Measurements from ENCODE around the gene LENG9. TPM values are rescaled to one million over a fixed set of nuclear protein-coding genes. Genes with fewer than 3 reads are reported as not detected.

LENG9 gene
- polyA plus RNA-seq, 1 donor: 2.2 TPM

- DNase-seq: no peak
Observed at GRCh38 chr19:54439174-54439851, 24.3 kb downstream of the LENG9 start.

- DNase-seq: no peak
Observed at GRCh38 chr19:54436628-54437252, 26.8 kb downstream of the LENG9 start.

DNA sequence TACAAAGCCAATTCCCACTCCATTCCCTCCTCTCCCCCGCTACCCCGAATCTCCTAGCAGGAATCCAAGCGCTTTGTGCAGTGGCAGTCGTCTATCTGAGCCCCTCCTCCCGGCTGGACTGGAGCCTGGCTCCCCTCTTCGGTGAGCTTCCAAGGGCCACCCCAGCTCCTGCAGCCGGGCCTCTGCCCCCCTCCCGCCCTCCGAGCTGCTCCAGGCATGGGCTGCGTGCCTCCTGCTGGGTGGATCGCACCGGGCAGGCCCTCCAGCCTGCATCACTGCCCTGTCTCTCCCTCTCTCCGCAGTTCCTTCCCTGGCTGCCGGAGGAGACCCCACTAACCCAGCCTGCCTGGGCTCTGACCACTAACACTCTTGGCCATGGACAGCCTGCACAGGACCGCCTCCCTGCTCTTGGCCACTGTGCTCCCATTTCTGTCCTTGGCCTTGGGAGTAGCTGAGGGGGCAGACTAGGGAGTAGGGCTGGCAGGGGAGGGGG is 27.5 kb downstream of the LENG9 start:
- no peak for DNase-seq

GRCh38 chr19:54435551-54436016 is 28.0 kb downstream of the LENG9 start:
- no peak for DNase-seq

GRCh38 chr19:54434873-54435214 is 28.7 kb downstream of the LENG9 start:
- DNase-seq: no peak

DNA sequence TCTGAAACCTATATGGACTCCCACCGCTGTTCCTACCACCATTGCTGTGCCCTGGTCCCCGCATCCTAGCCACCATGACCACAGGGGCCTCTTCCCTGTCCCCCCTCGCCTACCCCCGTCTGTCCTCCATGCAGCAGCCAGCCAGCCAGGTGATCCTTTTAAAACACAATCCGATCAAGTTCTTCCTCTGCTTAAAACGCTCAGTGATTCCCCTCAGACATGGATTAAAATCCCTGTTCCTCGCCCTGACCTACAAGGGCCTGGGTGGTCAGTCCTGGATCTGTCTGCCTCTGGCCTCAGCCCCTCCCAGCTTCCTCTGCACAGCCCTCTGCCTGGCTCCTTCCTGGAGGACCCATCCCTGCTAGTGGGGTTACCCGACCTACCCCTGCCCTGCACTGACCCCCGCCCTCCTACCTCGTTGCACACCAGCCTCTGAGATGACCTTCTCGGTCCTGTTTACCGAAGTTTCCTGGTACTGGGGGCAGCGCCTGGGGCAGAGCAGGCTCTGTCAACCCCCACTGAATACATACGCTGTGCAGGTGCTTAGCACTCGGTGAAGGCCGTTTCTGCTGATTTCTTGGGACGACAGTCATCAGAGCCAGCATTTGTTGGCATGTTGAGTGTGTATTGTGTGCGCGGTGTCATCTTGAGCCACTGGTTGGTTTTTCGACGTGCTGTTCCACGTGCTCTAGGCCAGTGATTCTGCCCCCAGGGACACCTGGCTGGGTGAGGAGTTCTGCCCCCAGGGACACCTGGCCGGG is 29.3 kb downstream of the LENG9 start:
- no peak for DNase-seq

GRCh38 chr19:54433697-54434096 is 29.9 kb downstream of the LENG9 start:
- no peak for DNase-seq

- no peak for DNase-seq
Observed at GRCh38 chr19:54432144-54432738, 31.3 kb downstream of the LENG9 start.

DNA sequence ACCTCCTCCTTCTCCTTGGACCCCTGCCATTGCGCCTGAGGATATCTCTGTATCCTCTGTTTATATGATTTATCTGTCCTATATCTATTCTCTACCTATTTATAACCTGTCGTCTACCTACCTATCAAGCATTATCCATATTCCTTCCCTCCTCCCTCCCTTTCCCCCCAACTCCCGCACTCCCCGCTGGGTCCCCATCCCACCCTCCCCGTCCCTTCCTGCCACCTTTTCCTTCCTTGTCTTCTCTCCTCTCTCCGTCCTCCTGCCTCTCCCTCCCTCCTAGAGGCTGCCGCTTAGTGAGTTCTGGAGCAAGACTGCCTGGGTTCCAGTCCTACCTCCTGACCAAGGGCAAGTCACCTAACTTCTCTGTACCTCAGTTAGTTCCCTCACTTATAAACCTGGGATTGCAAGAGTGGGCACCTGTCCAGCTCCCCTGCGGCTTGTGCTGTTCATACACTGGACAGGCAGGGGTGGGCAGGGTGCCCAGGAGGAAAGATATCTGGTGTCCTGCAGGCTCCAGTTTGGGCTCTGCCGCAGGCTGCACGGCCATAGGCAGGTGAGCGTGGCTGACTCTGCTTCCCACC is 32.2 kb downstream of the LENG9 start:
- DNase-seq: no peak

DNA sequence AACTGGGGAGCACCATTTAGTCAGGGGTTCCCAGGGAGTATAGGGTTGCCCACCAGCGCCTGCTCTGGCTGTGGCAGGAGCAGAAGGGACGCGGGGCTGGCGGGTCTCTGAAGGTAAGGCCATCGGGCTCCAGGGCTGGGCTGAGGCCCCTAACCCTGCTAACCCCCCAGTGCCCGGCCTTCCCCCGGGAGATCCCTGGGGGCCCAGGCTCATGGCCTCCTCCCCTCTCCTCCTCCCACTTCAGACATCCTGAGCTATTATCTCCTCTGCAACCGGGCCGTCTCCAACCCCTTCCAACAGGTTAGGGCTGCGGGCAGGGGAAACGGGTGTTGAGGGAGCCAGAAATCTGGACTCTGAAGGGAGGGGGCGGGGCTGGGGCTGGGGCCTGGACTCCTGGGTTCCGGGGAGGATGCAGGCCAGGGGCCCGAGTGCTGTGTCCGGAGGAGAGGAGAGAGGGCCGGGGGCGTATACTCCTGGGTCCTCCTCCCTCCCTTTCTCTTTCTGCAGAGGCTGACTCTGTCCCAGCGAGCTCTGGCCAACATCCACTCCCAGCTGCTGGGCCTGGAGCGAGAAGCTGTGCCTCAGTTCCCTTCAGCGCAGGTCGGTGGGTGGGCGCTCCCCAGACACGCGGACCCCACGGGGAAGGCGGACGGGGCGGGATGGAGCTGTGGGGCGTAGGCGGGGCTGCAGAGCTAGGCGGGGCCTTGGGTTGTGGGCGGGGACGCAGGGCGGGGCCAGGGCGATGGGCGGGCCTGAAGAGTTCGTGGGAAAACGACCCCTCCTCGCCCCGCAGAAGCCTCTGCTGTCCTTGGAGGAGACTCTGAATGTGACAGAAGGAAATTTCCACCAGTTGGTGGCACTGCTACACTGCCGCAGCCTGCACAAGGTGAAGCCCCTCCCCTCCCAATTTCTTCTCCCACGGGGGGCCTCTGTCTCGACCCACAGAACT is 33.0 kb downstream of the LENG9 start:
- peak; percentile 59 for DNase-seq

- DNase-seq: no peak
Observed at GRCh38 chr19:54429545-54430227, 33.9 kb downstream of the LENG9 start.

DNA sequence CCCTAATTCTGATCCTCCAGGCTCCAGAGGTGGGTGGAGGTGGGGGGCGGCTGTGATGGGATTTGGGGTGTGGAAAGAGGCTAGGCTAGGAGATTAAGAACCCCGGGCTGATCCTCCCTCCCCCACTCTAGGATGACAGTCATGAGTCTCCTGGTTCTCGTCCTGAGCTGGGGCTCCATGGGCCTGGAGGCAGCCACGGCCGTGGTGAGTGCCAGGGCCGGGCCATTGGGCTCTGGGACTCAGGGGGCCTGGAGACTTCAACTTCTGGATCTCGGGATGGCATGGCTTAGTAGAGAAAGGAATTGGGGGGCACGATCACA is 34.4 kb downstream of the LENG9 start:
- DNase-seq: no peak

GRCh38 chr19:54428323-54429175 is 35.0 kb downstream of the LENG9 start:
- DNase-seq: no peak

DNA sequence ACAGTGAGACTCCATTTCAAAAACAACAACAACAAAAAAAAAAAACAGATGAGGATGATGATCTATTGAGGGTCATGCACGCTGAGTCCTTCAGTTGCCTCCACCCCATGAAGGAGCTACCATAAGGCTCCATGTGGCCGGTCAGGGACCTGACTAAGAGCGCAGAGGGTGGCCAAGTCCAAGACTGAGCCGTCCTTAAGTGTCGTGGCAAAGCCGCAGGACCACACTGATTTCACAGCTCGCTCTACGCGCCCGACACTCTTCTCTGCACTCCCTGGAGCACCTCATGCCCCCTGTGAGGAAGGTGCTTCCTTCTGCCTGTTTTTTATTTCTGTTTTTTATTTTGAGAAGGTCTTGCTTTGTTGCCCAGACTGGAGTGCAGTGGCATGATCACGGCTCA is 36.0 kb downstream of the LENG9 start:
- no peak for DNase-seq

DNA sequence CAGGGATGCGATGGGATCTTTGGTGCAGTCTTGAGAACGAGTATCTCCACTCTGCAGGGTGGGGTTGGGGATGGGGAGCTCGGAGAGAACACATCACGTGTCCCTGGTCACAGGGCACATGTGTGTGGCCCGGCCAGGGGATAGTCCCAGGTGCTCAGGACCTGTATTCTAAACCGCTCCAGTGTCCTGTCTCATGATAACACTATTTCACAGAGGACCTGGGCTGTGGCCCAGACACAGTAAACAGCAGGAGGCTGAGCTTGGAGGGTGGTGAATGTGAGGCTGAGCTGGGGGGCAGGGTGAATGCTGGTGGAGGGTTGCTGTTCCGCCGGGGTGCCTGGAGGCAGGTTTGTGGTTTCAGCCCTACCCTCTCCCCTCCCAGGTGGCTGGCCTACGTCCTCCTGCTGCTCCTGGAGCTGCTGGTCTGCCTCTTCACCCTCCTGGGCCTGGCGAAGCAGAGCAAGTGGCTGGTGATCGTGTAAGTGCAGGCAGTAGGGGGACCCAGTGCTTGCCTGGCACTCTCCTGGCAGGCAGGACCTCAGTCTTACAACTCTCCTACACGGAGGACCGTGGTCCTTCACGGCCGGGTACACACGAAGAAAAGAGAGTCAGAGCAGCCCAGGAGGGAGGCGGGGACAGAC is 37.2 kb downstream of the LENG9 start:
- no peak for DNase-seq

GRCh38 chr19:54425382-54425723 is 38.2 kb downstream of the LENG9 start:
- DNase-seq: no peak

DNA sequence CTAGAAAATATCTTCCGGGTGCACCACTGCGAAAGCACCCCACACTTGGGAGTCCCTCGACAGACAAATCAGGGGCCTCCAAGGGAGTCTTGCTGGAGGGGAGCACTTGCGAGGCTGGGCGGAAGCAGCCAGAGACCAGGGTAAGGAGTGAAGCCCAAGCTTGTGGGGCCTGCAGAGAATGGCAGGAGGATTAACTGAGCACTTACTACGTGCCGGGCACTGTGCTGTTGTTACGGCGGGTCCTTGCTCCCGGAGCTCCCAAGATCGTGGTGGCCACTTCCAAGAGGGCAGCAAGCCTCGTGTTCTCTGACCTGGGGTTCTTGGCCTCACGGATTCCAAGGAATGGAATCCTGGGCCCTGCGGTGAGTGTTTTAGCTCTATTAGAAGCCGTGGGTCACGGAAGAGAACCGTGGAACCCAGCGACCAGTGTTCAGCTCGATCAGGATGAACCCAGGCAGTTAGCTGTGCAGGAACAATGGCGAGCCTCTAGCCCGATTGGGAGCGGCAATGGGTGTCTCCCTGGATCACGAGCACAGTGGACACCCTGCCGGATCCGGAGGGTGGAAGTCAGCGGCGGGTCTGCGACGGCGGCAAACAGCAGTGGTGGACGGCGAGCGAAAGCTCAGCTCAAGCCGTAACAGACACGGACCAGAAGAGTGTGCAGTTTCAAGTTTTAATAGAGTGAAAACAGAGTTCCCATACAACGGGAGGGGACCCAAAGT is 38.8 kb downstream of the LENG9 start:
- no peak for DNase-seq

GRCh38 chr19:54424201-54424600 is 39.4 kb downstream of the LENG9 start:
- DNase-seq: no peak

DNA sequence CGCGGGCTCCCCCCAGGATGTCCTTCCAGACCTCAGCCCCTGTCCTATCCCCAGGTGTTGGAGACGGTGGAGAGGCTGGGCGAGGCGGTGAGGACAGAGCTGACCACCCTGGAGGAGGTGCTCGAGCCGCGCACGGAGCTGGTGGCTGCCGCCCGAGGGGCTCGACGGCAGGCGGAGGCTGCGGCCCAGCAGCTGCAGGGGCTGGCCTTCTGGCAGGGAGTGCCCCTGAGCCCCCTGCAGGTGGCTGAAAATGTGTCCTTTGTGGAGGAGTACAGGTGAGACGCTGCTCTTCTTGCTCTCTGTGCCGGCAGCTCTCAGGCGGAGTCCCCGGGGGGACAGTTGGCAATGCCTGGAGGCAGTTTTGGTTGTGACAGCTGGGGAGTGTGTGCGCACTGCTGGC is 41.4 kb downstream of the LENG9 start:
- no peak for DNase-seq

All from hindlimb muscle (tissue), 1 donor.